HG03045 (cell line): ENCODE data around the gene AHSG.
"Not testable (repeated sequence)": the region's sequence is repeated elsewhere in the genome, so short reads cannot be mapped to it uniquely, and the experiment has no call there.

Source experiments
- ATAC-seq: cut with Tn5 transposase; IDR thresholded peaks from one replicate; pipeline ENCODE4 v1.9.1; 2021; ENCODE audit warnings: mild to moderate bottlenecking, moderate library complexity; ENCODE audit not compliant: unreplicated experiment

Gene AHSG, protein sequence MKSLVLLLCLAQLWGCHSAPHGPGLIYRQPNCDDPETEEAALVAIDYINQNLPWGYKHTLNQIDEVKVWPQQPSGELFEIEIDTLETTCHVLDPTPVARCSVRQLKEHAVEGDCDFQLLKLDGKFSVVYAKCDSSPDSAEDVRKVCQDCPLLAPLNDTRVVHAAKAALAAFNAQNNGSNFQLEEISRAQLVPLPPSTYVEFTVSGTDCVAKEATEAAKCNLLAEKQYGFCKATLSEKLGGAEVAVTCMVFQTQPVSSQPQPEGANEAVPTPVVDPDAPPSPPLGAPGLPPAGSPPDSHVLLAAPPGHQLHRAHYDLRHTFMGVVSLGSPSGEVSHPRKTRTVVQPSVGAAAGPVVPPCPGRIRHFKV

DNA sequence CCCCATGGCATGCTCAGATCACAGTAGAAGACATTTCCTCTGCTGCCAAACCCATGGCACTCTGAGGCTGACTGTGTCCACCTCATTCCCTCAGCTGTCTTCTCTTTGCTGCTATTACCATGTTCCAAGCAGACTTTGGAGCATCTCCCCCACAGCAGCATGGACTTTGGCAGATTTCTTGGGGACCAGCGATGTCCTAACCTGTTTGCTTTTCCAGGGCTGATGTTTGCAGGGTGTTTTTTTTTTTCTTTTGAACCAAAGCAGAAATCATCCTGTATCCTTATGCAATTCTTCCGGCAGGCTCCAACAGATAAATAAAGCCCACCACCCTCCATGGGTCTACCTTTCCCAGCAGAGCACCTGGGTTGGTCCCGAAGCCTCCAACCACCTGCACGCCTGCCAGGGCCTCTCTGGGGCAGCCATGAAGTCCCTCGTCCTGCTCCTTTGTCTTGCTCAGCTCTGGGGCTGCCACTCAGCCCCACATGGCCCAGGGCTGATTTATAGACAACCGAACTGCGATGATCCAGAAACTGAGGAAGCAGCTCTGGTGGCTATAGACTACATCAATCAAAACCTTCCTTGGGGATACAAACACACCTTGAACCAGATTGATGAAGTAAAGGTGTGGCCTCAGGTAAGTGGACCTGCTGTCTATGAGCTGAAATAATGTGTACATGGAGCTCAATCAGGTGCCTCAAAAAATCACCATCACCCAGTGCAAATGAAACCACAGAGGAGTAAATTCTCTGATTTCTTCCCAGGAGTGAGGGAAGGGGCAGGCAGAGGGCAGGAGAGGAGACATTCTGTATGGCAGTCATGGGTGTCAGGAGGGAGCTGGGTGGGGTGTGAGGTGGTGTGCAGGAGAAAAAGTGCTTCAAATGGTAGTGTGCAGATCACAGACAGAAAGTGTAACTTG lies at the start of gene AHSG:
Gene AHSG (plus strand): TSS at position 340 of the 916 bp plus-strand sequence. CDS start 82 bp downstream, at position 422.
- ATAC-seq: no peak

- no peak for ATAC-seq
These were observed 48.3 kb upstream of the AHSG start for GRCh38 chr3:186564586-186564985.

- no peak for ATAC-seq
These were observed 46.1 kb upstream of the AHSG start for GRCh38 chr3:186566772-186567071.

DNA sequence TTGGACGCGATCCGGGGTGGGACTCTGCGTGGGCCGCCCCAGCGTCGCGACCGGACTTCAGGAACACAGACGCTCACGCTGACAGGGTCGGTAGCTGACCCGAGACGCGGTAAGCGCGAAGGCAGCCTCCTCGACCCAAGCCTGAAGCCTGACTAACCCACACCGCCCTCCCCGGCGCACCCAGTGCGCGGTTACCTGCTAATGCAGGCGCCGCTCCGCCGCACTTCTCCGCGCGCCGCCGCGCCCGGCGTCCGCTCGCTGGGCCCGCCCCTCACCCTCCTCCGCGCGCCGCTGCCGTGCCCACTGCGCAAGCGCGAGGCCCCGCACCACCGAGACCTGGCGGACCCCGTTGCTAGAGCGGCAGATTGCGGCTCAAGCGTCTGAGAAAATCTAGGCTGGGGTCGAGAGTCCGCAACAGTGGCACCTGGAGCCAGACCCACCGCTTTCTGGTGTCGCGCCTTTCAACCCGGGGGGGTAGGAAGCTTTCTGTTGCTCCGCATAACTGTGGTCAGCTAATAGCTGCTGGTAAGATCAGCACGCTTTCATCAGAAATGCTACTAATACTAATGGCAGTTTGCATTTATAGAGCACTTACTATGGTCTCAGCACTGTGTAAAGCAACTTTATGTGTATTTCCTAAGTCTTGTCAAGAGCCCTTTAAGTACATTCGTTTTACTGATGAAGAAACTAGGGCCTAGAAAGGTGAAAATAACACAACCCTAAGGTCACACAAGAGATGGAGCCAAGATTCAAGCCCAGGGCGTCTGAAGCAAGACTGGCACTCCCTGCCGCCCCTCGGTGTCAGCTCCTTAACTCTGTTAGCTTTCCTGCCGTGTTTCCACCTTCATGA lies 45.6 kb upstream of the AHSG start, which contains the start of gene TBCCD1:
Gene TBCCD1 (minus strand): TSS at position 268 of the 850 bp plus-strand sequence. CDS start 3,010 bp downstream, outside the sequence.
- peak; percentile 44 for ATAC-seq

DNA sequence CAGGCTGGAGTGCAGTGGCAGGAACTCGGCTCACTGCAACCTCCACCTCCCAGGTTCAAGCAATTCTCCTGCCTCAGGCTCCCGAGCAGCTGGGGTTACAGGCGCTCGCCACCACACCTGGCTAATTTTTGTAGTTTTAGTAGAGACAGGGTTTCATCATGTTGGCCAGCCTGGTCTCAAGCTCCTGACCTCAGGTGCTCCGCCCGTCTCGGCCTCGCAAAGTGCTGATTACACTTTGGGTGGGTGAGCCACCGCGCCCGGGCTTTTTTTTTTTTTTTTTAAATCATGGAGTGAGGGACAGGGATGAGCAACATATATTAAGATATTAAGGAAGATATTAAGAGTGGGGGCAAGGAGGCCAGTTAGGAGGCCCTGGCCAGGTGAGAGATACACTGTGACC lies 43.5 kb upstream of the AHSG start:
- ATAC-seq: not testable (repeated sequence)

DNA sequence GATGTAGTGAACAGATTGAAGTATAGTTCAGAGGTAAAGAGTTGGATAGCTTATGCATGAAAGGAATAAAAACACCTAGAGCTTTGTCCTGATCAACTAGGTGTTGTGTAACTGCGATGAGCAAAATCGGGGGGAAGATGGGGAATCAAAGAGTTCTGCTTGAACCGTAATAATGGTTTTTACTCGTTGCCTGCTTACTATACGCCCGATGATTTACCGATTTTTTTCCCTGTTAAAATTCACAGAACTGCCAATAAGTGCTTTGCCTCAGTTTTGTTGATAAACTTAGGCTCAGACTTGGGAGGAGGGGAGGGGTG lies 43.1 kb upstream of the AHSG start:
- no peak for ATAC-seq

- ATAC-seq: peak; percentile 83
These were observed 42.5 kb upstream of the AHSG start, which contains the start of gene DNAJB11 for GRCh38 chr3:186570096-186570940. Gene DNAJB11 (plus strand): TSS chr3:186570720. CDS start chr3:186570898, 178 bp downstream.

- no peak for ATAC-seq
These were observed 41.8 kb upstream of the AHSG start for GRCh38 chr3:186570941-186571643.

DNA sequence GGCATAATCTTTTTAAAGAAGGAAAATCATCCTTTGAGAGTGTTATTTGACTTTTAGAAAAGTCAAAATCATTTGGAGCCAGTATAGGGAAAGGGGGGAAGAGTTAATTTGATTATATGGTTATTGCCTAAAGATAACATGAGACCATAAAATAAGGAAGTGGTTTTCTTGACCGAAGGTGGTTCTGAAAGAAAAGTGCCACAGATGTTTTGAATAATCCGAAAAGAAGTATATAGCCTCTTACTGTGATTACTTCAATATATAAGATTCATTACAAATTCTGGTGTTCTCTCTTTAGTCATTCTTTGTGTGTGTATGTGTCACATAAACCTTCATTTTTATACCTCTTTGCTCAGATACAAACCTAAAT lies 41.2 kb upstream of the AHSG start:
- ATAC-seq: no peak

GRCh38 chr3:186577521-186577920 lies 35.3 kb upstream of the AHSG start:
- no peak for ATAC-seq

GRCh38 chr3:186580785-186581184 lies 32.1 kb upstream of the AHSG start:
- ATAC-seq: no peak

GRCh38 chr3:186582541-186582940 lies 30.3 kb upstream of the AHSG start:
- ATAC-seq: no peak

DNA sequence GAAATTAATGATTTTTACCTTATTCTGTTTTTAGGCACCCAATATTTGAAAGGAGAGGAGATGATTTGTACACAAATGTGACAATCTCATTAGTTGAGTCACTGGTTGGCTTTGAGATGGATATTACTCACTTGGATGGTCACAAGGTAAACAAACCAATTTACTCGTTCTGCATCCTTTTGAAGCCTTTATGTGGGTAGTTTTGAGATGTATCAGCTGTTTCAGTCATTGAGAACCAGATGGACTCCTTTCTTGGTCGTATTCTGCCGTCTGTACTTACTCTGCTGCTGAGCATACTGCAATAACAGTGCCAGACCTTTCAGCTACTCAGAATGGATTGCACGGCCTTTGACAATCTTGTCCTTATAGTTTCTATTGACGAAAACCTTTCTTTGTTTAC lies 29.0 kb upstream of the AHSG start:
- no peak for ATAC-seq

DNA sequence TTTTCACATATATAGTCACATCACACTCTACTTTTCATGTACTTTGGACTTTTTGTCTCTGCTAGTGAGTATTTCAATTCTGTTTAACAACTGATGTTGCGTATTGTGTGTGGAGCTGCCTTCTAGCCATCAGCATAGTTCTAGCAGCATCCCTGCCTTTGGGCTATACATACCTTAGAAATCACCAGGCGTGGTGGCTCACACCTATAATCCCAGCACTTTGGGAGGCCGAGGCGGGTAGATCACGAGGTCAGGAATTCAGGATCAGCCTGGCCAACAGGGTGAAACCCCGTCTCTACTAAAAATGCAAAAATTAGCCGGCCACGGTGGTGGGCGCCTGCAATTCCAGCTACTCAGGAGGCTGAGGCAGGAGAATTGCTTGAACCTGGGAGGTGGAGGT lies 26.6 kb upstream of the AHSG start:
- ATAC-seq: not testable (repeated sequence)

- no peak for ATAC-seq
These were observed 25.7 kb upstream of the AHSG start for GRCh38 chr3:186587183-186587582.

DNA sequence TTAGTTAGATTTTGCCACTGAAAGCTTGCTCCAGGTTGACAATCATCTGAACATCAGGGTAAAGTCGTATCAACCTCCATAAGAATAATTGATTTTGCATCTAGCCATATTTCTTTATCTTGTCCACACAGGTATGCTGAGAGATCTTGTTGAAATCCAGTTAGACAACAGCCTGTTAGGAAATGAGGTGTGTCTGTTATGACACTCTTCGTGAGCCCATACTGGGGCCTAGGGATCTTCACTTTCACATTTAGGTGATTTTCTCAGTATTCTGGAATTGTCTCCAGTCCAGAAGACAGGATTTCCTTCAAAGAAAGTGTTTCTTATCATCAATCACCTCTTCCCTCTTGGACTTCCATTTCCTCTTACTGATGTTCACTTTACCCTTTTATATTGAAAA lies 24.2 kb upstream of the AHSG start:
- no peak for ATAC-seq

DNA sequence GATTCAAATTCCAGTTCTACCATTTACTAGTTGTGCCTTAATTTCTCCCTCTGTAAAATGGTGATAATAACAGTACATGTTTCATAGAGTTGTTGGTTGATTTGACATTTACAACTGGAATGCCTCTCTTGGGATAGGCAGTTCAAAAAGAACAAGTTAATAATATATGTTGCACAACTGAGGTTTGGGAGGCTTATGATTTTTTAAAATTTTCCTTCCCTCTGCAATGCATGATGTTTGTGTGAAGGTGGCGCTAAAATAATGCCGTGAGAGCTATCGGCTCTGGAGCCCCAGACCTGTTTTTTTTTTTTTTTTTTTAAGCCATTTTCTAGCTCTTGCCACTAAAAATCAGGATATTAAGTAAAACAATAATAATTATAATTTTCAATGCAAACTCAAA lies 23.7 kb upstream of the AHSG start:
- no peak for ATAC-seq

GRCh38 chr3:186589856-186590579 lies 22.8 kb upstream of the AHSG start:
- no peak for ATAC-seq
